Measurements from ENCODE around the gene ADGRD2.

The ADGRD2 gene

DNA sequence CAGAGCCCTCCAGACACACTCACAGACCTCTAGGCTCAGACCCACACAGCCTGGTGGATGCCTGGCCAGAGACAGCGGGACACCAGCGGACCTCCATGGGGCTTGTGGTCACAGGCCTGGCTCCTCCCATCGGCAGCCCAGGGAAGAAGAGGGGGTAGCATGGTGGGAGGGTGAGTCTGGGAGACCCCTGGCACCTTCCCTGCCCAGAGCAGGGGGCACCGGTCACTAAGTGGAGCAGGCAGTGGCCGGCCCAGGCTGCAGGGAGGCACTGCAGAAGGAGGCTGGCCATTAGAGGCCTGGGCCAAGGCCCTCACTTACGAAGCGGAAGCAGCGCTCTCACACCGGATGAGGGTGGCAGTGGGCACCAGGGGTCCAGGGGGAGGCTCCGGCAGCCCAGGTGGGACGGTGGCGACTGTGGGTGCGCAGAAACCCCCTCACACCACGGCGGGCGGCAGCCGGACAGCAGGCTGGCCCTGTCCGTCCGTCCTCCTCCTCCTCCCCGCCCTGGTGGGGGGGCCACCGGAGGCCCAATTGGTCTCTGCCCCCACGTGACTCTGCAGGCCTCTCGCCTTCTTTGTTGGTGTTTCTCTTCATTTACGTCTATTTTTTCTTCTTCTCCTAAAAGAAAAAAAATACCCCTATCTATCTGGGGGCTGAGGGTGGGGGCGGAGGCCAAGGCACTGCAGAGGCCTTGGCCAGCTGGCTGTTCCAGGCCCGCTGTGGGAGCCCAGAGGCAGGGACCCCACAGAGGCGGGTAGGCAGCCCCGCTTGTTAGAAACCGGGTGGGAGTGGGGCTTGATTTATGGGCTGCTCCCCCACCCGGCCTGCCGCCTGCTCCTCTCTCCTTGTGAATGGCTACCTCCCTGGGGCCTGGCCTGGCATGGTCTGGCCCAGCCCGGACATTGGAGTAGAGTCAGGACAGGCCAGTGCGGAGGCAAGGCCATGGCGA lies 57.0 kb downstream of the ADGRD2 start, which contains the start of gene NR5A1:
Gene NR5A1 (minus strand): TSS at position 469 of the 949 bp plus-strand sequence. CDS start 4,004 bp downstream, outside the sequence.
- no peak for DNase-seq (ENCODE audit: extremely low read depth in 1 of 2, low read depth in 1 of 2)

- DNase-seq (ENCODE audit: extremely low read depth in 1 of 2, low read depth in 1 of 2) = no peak
Measured at GRCh38 chr9:124507880-124508423, 57.7 kb downstream of the ADGRD2 start.

DNA sequence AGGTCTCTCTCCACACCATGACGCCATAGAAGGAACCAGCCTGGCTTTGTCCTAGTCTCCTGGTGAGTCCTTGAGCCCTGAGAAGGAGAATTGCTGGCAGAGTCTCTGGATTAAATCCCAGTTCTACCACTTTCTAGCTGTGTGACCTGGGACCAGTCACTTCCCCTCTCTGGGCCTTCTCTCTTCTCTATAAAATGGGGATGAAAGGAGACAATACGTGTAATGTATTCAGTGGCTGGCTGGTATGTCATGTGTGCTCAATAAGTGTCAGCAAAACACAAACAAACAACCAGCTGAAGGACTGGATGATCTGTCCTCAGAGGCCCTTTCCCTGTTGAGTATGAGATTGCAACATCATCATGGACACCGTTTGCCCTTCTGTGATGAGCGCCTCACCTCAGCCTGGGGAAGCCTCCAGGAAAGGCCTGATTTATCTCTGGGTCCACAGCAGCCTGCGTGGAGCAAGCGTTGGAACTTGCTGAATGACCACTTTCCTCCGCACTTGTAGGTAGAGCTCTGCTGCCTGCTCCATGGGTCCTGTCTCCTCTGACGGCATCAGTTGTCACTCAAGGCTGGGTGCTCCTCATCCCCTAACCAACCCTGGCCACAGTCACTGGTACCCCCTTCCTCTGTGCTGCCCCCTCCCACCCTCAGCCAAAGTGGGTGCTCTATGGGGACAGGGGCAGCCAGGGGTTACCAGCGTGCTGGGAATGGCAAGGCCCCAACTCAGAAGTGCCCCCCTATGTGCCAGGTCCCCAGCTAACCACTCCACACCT lies 60.6 kb downstream of the ADGRD2 start:
- DNase-seq (ENCODE audit: extremely low read depth in 1 of 2, low read depth in 1 of 2) = no peak

- DNase-seq (ENCODE audit: extremely low read depth in 1 of 2, low read depth in 1 of 2) = no peak
Measured at GRCh38 chr9:124511426-124511840, 61.2 kb downstream of the ADGRD2 start.

DNA sequence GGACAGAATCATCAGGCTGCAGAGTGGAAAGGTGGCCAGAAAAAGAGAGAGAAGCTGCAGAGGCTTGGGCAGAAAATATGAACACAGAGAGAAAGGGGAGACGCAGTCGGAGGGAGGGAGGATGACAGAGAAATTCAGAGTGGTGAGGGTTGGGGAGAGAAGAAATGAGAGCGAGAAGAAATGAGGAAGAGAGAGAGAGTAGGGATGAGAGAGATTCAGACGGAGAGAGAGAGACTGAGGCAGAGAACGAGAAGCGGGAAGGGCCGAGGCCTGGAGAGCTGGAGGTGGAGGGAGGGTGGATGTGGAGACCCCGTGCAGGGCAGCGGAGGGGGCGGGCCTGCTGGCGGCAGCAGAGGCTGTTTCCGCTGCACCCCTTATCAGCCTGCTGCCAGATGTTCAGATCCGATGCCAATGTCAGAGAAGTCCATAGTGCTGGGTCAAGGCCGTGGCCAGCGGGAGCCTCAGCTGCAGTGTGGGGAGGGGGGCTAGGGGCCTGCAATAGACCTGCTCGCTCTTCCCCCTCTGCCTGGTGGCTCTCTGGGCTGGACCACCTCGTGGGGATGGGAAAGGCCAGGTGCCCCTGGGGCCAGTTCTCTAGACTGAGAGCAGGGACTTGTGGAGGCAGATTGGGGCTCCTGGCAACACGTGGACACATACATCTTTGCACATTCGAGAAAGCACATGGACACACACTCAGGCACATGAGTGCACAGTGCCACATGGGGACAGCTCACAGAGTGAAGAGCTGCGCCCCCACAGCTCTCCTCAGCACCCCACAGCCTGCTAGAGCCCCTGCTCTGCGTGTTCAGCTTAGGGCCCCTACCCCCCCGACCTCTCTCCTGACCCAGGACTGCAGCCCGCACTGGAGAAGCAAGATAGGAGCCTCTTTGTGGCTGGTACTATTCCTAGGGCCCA lies 61.9 kb downstream of the ADGRD2 start:
- DNase-seq (ENCODE audit: extremely low read depth in 1 of 2, low read depth in 1 of 2) = no peak

DNA sequence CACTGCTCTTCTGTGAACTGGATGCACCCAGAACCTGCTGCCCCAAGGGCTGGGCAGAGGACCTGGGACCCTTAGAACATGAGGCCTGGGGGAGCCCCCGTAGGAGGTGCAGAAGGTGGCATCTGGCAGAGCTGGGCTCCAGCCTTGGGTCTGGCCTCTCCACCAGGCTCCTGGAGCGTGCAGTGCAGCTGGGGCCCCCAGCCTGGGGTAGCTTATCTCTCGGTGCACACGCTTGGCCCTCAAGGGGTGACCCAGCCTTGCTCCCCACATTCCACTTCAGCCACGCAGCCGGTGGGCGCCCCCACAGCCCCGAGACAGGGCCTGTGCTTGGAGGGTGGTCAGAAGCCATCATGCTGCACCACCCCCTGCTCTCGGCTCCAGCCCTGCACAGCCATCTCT lies 62.6 kb downstream of the ADGRD2 start:
- no peak for DNase-seq (ENCODE audit: extremely low read depth in 1 of 2, low read depth in 1 of 2)

- DNase-seq (ENCODE audit: extremely low read depth in 1 of 2, low read depth in 1 of 2) = no peak
Measured at GRCh38 chr9:124513376-124513994, 63.2 kb downstream of the ADGRD2 start.

- no peak for DNase-seq (ENCODE audit: extremely low read depth in 1 of 2, low read depth in 1 of 2)
Measured at GRCh38 chr9:124514125-124514524, 63.9 kb downstream of the ADGRD2 start.

- no peak for DNase-seq (ENCODE audit: extremely low read depth in 1 of 2, low read depth in 1 of 2)
Measured at GRCh38 chr9:124514874-124515273, 64.6 kb downstream of the ADGRD2 start.

DNA sequence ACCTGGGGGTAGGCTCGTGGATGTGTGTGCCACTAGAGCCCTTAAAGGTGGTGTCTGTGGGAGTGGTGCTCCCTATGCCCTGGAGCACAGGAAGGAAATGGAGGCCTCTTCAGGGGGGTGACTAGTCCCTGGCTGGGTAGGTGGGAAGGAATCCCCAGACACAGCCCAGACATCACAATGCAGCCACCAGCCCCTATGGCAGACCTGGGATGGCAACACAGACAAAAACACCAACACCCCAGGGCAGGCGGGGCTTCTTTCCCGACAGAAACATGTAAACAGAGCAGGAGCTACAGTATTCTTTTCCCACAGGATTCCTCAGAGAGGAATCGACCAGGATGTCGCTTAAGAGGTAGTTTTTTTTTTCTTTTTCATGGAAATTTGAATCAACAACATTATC lies 67.3 kb downstream of the ADGRD2 start:
- no peak for DNase-seq (ENCODE audit: extremely low read depth in 1 of 2, low read depth in 1 of 2)

- DNase-seq (ENCODE audit: extremely low read depth in 1 of 2, low read depth in 1 of 2) = no peak
Measured at GRCh38 chr9:124518116-124518515, 67.9 kb downstream of the ADGRD2 start.

- no peak for DNase-seq (ENCODE audit: extremely low read depth in 1 of 2, low read depth in 1 of 2)
Measured at GRCh38 chr9:124520206-124520596, 70.0 kb downstream of the ADGRD2 start.

DNA sequence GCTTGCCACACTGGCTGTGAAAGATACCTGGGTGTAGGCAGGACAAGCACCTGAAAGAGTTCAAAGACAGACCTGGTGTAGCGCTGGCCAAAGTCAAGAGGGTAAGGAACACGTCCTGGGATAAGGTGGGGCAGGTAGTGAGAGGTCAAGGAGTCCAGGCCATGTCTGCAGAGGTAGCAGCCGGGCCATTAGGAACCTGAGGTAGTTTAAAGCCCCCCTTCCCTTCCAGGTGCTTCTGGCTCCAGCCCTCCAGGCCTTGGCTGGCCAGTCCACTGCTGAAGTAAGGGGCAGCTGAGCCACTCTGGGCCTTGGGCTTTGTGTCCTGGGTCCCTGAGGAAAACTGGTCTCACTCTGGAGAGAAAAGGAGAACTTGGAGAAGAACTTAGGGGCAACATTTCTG lies 70.9 kb downstream of the ADGRD2 start:
- DNase-seq (ENCODE audit: extremely low read depth in 1 of 2, low read depth in 1 of 2) = no peak

- no peak for DNase-seq (ENCODE audit: extremely low read depth in 1 of 2, low read depth in 1 of 2)
Measured at GRCh38 chr9:124522121-124523098, 72.2 kb downstream of the ADGRD2 start.

- no peak for DNase-seq (ENCODE audit: extremely low read depth in 1 of 2, low read depth in 1 of 2)
Measured at GRCh38 chr9:124526174-124526573, 75.9 kb downstream of the ADGRD2 start.

DNA sequence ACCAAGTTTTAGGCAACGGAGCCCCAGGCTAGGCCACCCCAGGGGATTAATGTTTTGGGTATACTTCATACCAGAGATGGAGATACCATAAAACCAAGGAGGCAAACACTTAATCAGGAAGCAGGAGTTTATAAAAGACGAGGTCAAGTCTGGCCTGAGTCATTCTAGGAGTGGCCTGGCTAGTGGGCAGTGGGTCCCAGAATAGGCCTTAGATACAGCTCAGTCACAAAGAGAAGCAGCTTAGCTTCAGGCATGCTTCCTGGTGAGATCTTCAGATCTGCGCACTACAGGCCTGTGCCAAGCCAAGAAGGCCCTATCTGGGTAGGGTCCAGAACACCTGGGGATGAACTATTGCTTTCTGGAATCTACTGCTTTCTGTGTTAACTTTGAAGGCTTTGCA lies 77.5 kb downstream of the ADGRD2 start:
- no peak for DNase-seq (ENCODE audit: extremely low read depth in 1 of 2, low read depth in 1 of 2)
